Measurements from ENCODE around the gene ANKRD61. TPM values are rescaled to one million over a fixed set of nuclear protein-coding genes. Genes with fewer than 3 reads are reported as not detected.
A peak's percentile ranks its signal among the peaks of the same experiment; 100 is the strongest.
"Not testable (repeated sequence)": the region's sequence is repeated elsewhere in the genome, so short reads cannot be mapped to it uniquely, and the experiment has no call there.

Gene ANKRD61
- total RNA-seq, 1 donor from 2014 or later = not detected

DNA sequence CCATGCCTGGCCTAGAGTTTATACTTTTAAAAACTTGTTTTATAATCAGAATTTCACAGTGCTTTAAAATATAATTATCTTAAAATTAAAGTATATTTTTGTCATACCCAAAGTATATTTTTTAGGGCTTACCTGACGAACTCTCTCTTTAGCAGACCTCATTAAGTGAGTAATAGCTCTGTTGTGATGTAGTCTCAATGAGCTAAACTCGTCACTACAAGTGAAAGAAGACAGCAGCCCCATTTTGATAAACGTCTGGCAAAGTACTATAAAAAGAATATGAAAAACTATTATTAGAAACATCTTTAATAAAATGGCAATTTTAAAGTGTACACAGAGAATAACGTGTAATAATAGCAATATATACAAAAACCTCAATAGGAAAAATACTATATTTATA is 18.6 kb downstream of the ANKRD61 start:
- Histone ChIP-seq H3K4me3 (no peak overlapping the region), H3K36me3 (peaks cover 73% of the 10 kb centered on the region)
- intact Hi-C loops (cut with DNase I) = no loop called here

GRCh38 chr7:6051185-6051584 is 20.0 kb downstream of the ANKRD61 start:
- H3K36me3 ChIP-seq = peaks cover 61% of the 10 kb centered on the region
- intact Hi-C loops (cut with DNase I); H3K27me3 ChIP-seq; H3K4me1 ChIP-seq; H3K4me3 ChIP-seq; DNase-seq; H3K27ac ChIP-seq; ATAC-seq; H3K9me3 ChIP-seq: not testable (repeated sequence)

More for the DNA sequence above, 18.6 kb downstream of the ANKRD61 start:
- no peak for ATAC-seq
- H3K27me3 ChIP-seq = no peaks in the 10 kb centered on the region
- H3K4me1 ChIP-seq = no peaks in the 10 kb centered on the region
- TF ChIP-seq, protein P1, sequence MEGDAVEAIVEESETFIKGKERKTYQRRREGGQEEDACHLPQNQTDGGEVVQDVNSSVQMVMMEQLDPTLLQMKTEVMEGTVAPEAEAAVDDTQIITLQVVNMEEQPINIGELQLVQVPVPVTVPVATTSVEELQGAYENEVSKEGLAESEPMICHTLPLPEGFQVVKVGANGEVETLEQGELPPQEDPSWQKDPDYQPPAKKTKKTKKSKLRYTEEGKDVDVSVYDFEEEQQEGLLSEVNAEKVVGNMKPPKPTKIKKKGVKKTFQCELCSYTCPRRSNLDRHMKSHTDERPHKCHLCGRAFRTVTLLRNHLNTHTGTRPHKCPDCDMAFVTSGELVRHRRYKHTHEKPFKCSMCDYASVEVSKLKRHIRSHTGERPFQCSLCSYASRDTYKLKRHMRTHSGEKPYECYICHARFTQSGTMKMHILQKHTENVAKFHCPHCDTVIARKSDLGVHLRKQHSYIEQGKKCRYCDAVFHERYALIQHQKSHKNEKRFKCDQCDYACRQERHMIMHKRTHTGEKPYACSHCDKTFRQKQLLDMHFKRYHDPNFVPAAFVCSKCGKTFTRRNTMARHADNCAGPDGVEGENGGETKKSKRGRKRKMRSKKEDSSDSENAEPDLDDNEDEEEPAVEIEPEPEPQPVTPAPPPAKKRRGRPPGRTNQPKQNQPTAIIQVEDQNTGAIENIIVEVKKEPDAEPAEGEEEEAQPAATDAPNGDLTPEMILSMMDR (IDR thresholded peaks at IDR 0.05) = no peak
- H3K27ac ChIP-seq = no peak overlapping the region
- no peak for DNase-seq
- H3K9me3 ChIP-seq = no peaks in the 10 kb centered on the region

- DNase-seq (no peak), ATAC-seq (no peak)
- peaks cover 24% of the 10 kb centered on the region for H3K36me3 ChIP-seq
- no peaks in the 10 kb centered on the region for H3K27me3 ChIP-seq
- no peak overlapping the region for H3K4me3 ChIP-seq
- intact Hi-C loops (cut with DNase I) = no loop called here
- H3K4me1 ChIP-seq = peaks cover 22% of the 10 kb centered on the region
- H3K27ac ChIP-seq = no peak overlapping the region
- TF ChIP-seq, protein P1 (IDR thresholded peaks at IDR 0.05) = no peak
- H3K9me3 ChIP-seq = no peaks in the 10 kb centered on the region
Measured at GRCh38 chr7:6056616-6057015, 25.4 kb downstream of the ANKRD61 start.

DNA sequence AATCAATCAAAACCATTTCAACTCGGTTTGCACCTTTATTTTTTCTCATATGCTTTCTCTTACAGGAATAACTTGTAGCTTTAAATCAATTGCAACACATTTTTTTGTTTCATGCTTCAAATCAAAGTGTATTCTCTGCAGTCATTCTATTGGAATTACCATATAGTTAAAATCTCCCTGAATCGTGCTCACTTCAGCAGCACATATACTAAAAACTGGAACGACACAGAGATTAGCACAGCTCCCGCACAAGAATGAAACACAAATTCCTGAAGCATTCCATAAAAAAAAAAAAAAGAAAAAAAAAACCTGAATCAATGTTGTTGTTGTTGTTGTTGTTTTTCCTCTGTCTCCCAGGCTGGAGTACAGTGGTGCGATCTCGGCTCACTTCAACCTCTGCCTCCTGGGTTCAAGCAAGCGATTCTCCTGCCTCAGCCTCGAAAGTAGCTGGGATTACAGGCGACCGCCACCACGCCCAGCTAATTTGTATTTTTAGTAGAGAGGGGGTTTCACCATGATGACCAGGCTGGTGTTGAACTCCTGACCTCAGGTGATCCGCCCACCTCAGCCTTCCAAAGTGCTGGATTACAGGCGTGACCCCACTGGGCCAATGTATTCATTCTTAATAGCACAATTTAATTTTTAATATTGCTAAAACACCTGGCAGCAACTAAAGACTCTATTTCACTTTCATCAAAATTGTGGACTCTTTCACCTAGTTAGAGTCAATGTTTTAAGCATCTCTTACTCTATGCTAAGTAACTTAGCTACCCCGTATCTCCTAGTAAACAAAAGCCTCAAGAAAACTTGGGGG is 26.3 kb downstream of the ANKRD61 start:
- intact Hi-C loops (cut with DNase I) = no loop called here

GRCh38 chr7:6059941-6060340 is 28.8 kb downstream of the ANKRD61 start:
- H3K36me3 ChIP-seq; H3K4me3 ChIP-seq; H3K9me3 ChIP-seq; ATAC-seq; intact Hi-C loops (cut with DNase I); H3K27me3 ChIP-seq; H3K27ac ChIP-seq; DNase-seq: not testable (repeated sequence)
- peaks cover 22% of the 10 kb centered on the region for H3K4me1 ChIP-seq

More for the DNA sequence above, 26.3 kb downstream of the ANKRD61 start:
- DNase-seq = no peak
- Histone ChIP-seq H3K4me1 (peaks cover 22% of the 10 kb centered on the region), H3K4me3 (peak overlapping the region; percentile 98), H3K9me3 (no peaks in the 10 kb centered on the region), H3K36me3 (peaks cover 24% of the 10 kb centered on the region), H3K27ac (peak overlapping the region; percentile 93), H3K27me3 (no peaks in the 10 kb centered on the region)
- TF ChIP-seq, protein P1 (IDR thresholded peaks at IDR 0.05) = no peak
- no peak for ATAC-seq

DNA sequence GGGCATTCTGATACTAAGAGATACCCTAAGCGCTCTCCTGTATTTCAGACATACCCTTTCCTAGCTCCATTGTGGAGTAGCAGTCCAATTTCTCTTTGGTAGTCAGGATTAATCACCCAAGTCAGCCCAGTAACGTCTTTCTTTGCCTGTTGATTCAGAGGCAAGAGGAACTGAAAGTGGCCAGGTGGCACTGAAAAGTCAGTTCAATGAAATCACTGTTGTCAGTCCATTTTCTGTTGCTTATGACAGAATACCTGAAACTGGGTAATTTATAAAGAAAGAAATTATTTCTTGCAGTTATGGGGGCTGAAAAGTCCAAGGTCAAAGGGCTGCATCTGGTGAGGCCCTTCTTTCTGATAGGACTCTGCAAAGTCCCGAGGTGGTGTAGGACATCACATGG is 40.2 kb downstream of the ANKRD61 start:
- no peaks in the 10 kb centered on the region for H3K9me3 ChIP-seq
- H3K27ac ChIP-seq = no peak overlapping the region
- no peak overlapping the region for H3K4me3 ChIP-seq
- intact Hi-C loops (cut with DNase I) = no loop called here
- H3K36me3 ChIP-seq = no peaks in the 10 kb centered on the region
- no peaks in the 10 kb centered on the region for H3K27me3 ChIP-seq
- ATAC-seq (no peak), DNase-seq (no peak)
- TF ChIP-seq, protein P1 (IDR thresholded peaks at IDR 0.05) = no peak
- no peaks in the 10 kb centered on the region for H3K4me1 ChIP-seq
